ENCODE measurements around the gene RPUSD4. TPM values are rescaled to one million over a fixed set of nuclear protein-coding genes. Genes with fewer than 3 reads are reported as not detected.

Gene RPUSD4
- total RNA-seq, 1 donor from 2014 or later = 58.2 TPM

GRCh38 chr11:126193038-126193478, 18.4 kb downstream of the RPUSD4 start:
- H3K4me1 Mint-ChIP-seq = peaks cover 14% of the 10 kb centered on the region
- H3K36me3 Mint-ChIP-seq (ENCODE audit: low read depth) = peaks cover 69% of the 10 kb centered on the region

GRCh38 chr11:126192361-126192760, 19.1 kb downstream of the RPUSD4 start:
- POLR2A ChIA-PET = no interaction called here

More at GRCh38 chr11:126193038-126193478, 18.4 kb downstream of the RPUSD4 start:
- Mint-ChIP-seq H3K9me3 (peaks cover 5% of the 10 kb centered on the region), H3K27ac (no peak overlapping the region), H3K4me3 (no peak overlapping the region), H3K27me3 (no peaks in the 10 kb centered on the region)
- ATAC-seq (ENCODE audit: low read depth) = no peak
- intact Hi-C loops (cut with micrococcal nuclease) = loop anchor here (10.0 kb wide), 1 partner anchor 468 kb away; no protein-coding TSS in a partner anchor
- ChIA-PET POLR2A (interaction anchor here (0.6 kb wide), 1 partner anchor 573 kb away, joined by 4 read pairs; no protein-coding TSS in a partner anchor), CTCF (interaction anchor here (0.9 to 1.5 kb wide), 4 partner anchors 10 to 271 kb away, joined by 3 to 7 read pairs (median 4); no protein-coding TSS in a partner anchor)
- no peak for DNase-seq
- no peak for TF ChIP-seq CTCF (IDR thresholded peaks at IDR 0.05)

GRCh38 chr11:126191379-126192073, 19.9 kb downstream of the RPUSD4 start:
- DNase-seq (no peak), ATAC-seq (ENCODE audit: low read depth) (no peak)
- intact Hi-C loops (cut with micrococcal nuclease) = loop anchor here (10.0 kb wide), 1 partner anchor 467 kb away; no protein-coding TSS in a partner anchor
- ChIA-PET POLR2A (no interaction called here), CTCF (no interaction called here)
- Mint-ChIP-seq H3K27me3 (no peaks in the 10 kb centered on the region), H3K4me3 (no peak overlapping the region), H3K4me1 (peaks cover 16% of the 10 kb centered on the region), H3K36me3 (ENCODE audit: low read depth) (peaks cover 58% of the 10 kb centered on the region), H3K9me3 (no peaks in the 10 kb centered on the region), H3K27ac (no peak overlapping the region)
- TF ChIP-seq CTCF (IDR thresholded peaks at IDR 0.05) = no peak

More at GRCh38 chr11:126192361-126192760, 19.1 kb downstream of the RPUSD4 start:
- Mint-ChIP-seq H3K27me3 (no peaks in the 10 kb centered on the region), H3K4me3 (no peak overlapping the region), H3K36me3 (ENCODE audit: low read depth) (peaks cover 62% of the 10 kb centered on the region), H3K9me3 (peaks cover 2% of the 10 kb centered on the region), H3K4me1 (peaks cover 14% of the 10 kb centered on the region), H3K27ac (no peak overlapping the region)
- DNase-seq (no peak), ATAC-seq (ENCODE audit: low read depth) (no peak)
- intact Hi-C loops (cut with micrococcal nuclease) = loop anchor here (10.0 kb wide), 1 partner anchor 468 kb away; no protein-coding TSS in a partner anchor
- TF ChIP-seq CTCF (IDR thresholded peaks at IDR 0.05) = no peak
- CTCF ChIA-PET = no interaction called here

- DNase-seq (no peak), ATAC-seq (ENCODE audit: low read depth) (no peak)
- Mint-ChIP-seq H3K4me3 (no peak overlapping the region), H3K4me1 (peaks cover 16% of the 10 kb centered on the region), H3K27ac (no peak overlapping the region), H3K36me3 (ENCODE audit: low read depth) (peaks cover 52% of the 10 kb centered on the region), H3K9me3 (no peaks in the 10 kb centered on the region), H3K27me3 (no peaks in the 10 kb centered on the region)
- ChIA-PET POLR2A (no interaction called here), CTCF (no interaction called here)
- no peak for TF ChIP-seq CTCF (IDR thresholded peaks at IDR 0.05)
- intact Hi-C loops (cut with micrococcal nuclease) = loop anchor here (10.0 kb wide), 1 partner anchor 466 kb away; no protein-coding TSS in a partner anchor
Observed at GRCh38 chr11:126190792-126191191, 20.7 kb downstream of the RPUSD4 start.

- peaks cover 16% of the 10 kb centered on the region for H3K4me1 Mint-ChIP-seq
- no peak overlapping the region for H3K27ac Mint-ChIP-seq
- TF ChIP-seq CTCF (IDR thresholded peaks at IDR 0.05) = no peak
- ChIA-PET CTCF (no interaction called here), POLR2A (no interaction called here)
- ATAC-seq (ENCODE audit: low read depth) (peak; percentile 59), DNase-seq (no peak)
- no peaks in the 10 kb centered on the region for H3K27me3 Mint-ChIP-seq
- intact Hi-C loops (cut with micrococcal nuclease) = no loop called here
- no peaks in the 10 kb centered on the region for H3K9me3 Mint-ChIP-seq
- H3K4me3 Mint-ChIP-seq = peak overlapping the region; percentile 28
- peaks cover 42% of the 10 kb centered on the region for H3K36me3 Mint-ChIP-seq (ENCODE audit: low read depth)
Observed at GRCh38 chr11:126189109-126189929, 22.1 kb downstream of the RPUSD4 start.

Measured in activated B cell treated with CpG ODN at 0.5 μM for 24 hours (primary cell).